CD4-positive, alpha-beta T cell treated with Interleukin-12 subunit alpha and Interleukin-12 subunit beta, for 1 hour (primary cell): ENCODE measurements around the gene HDAC11.
"Not testable (repeated sequence)": the region's sequence is repeated elsewhere in the genome, so short reads cannot be mapped to it uniquely, and the experiment has no call there.

ENCODE experiments used
- DNase-seq: peaks from one replicate; pipeline ENCODE4 v3.0.0-alpha.2; 2020

Gene HDAC11, protein sequence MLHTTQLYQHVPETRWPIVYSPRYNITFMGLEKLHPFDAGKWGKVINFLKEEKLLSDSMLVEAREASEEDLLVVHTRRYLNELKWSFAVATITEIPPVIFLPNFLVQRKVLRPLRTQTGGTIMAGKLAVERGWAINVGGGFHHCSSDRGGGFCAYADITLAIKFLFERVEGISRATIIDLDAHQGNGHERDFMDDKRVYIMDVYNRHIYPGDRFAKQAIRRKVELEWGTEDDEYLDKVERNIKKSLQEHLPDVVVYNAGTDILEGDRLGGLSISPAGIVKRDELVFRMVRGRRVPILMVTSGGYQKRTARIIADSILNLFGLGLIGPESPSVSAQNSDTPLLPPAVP

GRCh38 chr3:13479582-13480339 is at the start of gene HDAC11:
Gene HDAC11 (plus strand): TSS chr3:13480306. CDS start chr3:13480348, 42 bp downstream.
- DNase-seq, result peak; percentile 98

GRCh38 chr3:13430411-13430875 is 49.7 kb upstream of the HDAC11 start:
- not testable (repeated sequence) for DNase-seq

DNA sequence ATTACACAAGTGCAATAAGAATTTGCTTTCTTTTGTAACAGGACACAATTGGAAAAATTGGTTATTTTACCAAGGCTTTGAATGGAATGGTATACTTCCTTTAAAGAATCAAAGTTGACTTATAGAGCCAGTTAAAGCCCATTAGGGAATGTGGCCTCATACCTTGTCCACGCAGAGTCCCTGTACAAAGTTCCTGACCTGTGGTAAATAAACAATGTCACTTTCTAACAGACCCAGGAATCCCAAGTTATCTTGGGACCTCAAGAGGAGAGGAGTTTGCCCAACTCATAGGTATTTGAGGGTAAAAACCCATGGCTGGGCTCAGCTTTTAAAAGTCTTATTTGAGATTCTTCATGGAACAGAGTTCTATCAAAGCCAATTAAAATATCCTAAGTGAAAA is 48.0 kb upstream of the HDAC11 start:
- no peak for DNase-seq

GRCh38 chr3:13433912-13434311 is 46.2 kb upstream of the HDAC11 start:
- no peak for DNase-seq

- DNase-seq, result not testable (repeated sequence)
Observed at GRCh38 chr3:13436213-13436612, 43.9 kb upstream of the HDAC11 start.

DNA sequence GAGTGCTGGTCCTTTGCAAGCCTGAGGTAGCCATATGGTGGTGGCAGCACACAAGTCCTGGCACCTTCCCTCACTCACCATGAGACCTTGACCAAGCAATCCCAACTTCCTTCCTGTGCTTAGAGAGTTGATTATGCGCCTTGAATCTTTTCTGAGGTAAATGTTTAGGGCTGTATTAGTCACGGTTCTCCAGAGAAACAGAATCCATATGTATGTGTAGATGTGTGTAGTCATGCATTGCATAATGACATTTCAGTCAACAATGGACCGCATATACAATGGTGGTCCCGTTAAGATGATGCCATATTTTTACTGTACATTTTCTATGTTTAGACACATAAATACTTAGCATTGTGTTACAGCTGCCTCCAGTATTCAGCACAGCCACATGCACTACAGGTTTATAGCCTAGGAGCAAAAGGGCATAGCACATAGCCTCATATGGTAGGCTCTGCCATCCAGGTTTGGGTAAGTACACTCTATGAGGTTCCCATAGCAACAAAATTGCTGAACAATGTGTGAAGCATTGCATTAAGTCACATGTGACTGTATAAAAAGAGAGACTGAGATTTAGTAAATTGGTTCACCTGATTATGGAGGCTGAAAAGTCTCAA is 39.8 kb upstream of the HDAC11 start:
- no peak for DNase-seq

DNA sequence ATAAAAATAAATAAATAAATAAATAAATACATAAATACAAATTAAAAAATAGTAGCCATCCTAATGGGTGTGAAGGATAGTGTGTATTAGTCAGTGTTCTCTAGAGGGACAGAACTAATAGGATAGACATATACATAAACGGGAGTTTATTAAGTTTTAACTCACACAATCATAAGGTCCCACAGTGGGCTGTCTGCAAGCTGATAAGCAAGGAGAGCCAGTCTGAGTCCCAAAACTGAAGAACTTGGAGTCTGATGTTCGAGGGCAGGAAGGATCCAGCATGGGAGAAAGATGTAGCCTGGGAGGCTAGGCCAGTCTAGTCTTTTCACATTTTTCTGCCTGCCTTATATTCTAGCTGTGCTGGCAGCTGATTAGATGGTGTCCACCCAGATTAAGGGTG is 37.2 kb upstream of the HDAC11 start:
- not testable (repeated sequence) for DNase-seq

DNA sequence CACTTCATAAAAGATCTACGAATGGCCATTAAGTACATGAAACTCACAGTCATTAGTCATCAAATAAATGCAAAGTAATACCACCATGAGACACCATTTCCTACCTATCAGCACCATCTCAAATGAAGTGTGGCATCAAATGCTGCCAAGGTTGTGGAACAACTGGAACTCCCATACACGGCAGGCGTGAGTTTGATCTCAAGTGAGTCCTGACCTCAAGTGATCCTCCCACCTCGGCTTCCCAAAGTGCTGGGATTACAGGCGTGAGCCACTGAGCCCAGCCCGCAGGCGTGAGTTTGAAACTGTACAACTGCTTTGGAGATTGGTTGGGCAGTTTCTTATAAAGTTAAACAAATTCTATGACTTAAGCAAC is 28.8 kb upstream of the HDAC11 start:
- peak; percentile 36 for DNase-seq

- peak; percentile 70 for DNase-seq
Observed at GRCh38 chr3:13452490-13453335, 27.4 kb upstream of the HDAC11 start.

- no peak for DNase-seq
Observed at GRCh38 chr3:13455644-13456043, 24.5 kb upstream of the HDAC11 start.

GRCh38 chr3:13457593-13457992 is 22.5 kb upstream of the HDAC11 start:
- DNase-seq, result no peak

- no peak for DNase-seq
Observed at GRCh38 chr3:13459605-13460340, 20.3 kb upstream of the HDAC11 start.

GRCh38 chr3:13460341-13460736 is 19.8 kb upstream of the HDAC11 start:
- no peak for DNase-seq

DNA sequence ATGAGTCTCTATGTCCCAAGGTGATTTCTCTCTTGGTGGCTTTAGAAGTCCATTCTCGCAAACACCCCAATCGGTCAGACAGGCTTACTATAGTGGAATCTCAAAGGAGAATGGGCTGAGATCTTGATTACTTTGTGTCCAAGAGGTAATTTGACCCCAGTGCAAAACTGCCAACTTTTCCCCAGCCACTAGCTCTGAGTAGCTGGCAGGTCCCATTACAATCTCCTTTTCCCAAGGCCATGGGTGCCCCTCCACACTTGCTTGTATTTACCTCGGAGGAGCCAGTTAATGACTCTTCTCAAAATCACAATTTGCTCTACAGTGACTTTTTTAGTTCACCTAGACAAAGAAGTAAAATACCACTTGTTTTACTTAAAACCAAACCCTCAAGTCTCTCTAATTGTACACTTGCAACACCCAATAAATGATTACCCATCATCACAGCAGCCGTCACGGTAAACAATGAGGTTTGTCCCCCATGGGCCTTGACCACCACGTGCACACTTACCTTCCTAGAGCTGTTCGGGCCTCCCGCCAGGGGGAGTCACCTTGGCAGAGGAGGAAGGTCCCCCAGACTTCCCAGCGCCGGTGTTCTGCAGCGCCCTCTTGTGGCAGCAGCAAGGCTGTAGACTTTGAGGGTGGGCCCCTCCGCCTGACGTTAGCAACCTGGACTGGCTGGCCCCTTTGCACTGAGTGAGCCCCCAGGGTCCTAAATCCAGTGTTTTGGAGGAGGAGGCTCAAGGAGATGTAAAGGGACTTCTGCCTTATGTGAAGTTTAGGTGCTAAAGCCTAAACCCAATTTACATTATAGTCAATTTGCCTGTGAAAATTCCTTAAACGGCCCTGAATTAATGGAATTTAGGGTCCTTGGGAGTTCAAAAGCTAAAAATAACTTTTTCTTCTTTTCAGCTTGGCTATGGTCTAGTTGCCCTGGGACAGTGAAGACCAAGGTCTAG is 18.7 kb upstream of the HDAC11 start:
- DNase-seq, result peak; percentile 80

GRCh38 chr3:13462125-13462629 is 17.9 kb upstream of the HDAC11 start:
- DNase-seq, result no peak

- DNase-seq, result no peak
Observed at GRCh38 chr3:13462822-13463221, 17.3 kb upstream of the HDAC11 start.

DNA sequence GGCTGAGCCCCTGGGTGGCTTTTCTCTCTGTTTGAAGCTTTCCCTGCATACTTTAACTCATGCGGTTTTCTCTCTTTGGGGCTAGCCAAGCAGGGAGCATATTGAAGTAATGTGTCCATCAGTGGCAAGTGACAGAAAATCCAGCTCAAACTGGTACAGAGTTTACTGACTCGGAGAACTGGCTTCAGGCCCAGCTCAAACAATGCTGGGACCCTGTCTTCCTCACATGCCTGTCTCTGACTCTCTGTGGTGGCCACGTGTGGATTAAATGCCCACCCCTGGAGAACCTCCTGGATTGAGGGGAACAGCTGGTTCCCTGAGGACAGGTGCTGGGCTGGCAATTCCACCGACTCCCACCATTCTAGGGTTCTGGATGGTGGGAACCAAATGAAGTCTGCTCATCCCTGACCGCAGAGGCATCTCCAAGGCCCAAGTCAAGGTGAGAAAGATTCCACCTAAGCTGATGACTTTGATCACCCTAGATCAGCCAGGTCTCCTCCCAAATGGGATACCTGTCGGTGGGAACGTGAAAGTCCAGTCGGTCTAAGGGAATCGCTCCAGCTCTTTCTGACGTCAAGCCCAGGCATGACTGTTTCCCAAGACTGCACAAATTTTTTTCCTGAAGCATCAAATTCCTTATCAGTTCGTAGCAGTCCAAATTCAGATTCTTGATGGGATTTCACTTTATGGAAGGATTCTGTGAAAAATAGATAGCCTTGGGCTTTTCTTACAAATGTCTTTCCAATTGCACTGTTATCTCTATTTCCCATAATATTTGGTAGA is 16.3 kb upstream of the HDAC11 start:
- no peak for DNase-seq

DNA sequence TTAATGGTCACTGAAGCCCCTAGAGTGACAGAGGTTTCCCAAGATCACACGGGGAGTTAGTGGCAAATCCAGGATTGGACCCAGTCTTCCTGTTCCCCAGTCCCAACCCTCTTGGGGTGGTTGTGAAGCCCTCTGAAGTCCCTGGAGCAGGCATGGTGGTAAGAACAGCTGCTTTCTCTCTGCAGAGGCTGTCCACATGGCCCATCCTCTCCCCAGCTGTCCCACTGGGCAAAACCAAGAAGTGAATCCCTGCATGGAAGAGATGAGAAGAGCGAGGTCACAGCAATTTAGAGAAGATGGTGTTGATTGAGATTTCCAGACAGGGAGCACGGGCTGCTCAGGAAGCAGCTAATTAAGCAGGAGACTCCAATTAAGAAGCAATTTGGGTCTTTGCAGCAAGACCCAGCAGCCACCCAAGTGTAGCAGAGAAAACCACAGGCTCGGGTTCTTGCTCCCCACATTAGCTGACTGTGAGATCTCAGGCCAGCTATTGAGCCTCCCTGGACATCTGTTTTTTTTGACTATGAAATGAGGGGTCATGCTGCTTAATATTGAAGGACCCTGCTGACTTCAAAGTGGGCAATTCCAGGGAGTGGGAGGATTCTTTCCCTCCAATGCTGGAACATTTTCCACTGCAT is 14.8 kb upstream of the HDAC11 start:
- no peak for DNase-seq

DNA sequence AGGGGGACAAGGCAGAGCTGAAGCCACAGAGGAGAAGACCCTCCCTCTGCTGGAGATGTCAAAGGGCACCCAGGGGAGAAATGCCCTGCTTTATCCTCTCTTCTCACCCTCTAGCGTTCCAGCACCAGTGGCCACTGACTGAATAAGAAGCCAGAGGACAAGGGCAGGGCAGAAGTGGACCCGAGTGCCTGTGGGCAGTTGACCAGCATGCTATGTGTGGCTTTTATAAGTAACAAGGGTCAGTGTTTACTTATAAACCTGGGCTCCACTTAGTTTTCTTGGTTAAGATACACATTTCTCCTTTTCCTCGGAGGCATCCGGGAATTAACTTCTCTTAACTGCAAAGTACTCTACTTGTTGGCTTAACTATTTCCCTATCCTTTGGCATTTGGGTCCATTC is 13.3 kb upstream of the HDAC11 start:
- DNase-seq, result no peak
